T-helper 22 cell (primary cell): ENCODE results near the gene PCDHGA6.
"Not testable (repeated sequence)": the region's sequence is repeated elsewhere in the genome, so short reads cannot be mapped to it uniquely, and the experiment has no call there.

Experiments used
- DNase-seq: peaks from one replicate; pipeline ENCODE4 v3.0.0-alpha.2; 2020; ENCODE audit warnings: low read depth

PCDHGA6 gene

DNA sequence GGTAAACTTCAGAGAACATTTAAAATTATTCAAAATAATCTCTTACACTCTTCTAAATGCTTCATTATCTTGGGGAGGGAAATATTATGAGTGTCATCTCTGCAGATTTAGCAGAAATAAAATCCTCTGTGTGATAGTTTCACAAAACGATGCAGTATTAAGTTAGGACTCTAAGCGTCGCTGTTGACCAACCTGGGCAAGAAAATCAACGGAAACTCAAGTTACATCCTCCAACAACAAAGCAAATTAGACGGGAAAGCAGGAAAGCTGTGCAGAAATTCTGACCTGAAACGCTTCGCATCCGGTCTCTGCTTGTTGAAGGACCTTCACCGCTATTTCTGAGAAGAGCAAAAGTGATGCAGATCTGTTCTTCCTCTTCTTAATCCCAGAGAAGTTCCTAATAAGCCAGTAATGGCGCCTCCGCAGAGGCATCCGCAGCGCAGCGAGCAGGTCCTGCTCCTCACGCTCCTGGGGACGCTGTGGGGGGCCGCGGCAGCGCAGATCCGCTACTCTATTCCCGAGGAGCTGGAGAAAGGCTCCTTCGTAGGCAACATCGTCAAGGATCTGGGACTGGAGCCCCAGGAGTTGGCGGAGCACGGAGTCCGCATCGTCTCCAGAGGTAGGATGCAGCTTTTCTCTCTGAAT lies at the start of gene PCDHGA6:
PCDHGA6 (plus strand) TSS at position 219 of the 645 bp plus-strand sequence; CDS start at position 412, 193 bp downstream.
- no peak for DNase-seq

DNA sequence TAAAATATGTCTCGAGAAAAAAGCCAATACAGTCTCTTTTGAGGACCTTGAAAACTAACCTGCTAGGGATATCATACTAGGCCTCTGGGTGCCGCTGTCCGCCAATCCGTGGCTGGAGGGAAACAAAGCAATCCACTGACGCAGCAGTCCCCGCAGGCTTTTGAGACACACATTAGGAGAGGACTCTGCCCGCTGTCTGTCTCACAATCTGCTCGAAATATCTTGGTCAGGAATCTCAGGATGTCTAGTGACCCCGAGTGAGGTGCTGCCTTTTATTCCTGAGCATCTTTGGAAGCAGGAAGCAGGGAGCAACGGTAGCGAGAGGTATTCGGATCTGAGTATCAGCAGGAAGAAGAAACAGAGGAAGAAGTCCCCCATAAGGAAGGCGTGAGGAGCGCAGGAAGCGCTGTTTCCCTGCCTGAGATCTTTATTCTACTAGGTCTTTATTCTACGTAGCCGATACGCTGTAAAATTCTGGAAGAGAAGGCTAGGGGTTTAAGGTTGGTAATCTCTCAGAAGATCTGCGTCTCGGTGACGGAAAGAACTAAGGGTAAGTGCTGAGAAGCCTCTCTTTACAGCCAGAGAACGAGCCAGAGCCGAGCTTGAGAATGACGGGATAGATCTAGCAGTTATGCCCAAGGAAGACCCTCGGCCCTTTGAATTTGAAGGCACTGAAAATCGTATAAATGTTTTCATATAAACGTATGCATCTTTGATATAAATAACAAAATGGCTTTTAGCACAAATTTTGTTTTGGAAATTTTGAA lies 47.4 kb upstream of the PCDHGA6 start:
- peak; percentile 42 for DNase-seq

DNA sequence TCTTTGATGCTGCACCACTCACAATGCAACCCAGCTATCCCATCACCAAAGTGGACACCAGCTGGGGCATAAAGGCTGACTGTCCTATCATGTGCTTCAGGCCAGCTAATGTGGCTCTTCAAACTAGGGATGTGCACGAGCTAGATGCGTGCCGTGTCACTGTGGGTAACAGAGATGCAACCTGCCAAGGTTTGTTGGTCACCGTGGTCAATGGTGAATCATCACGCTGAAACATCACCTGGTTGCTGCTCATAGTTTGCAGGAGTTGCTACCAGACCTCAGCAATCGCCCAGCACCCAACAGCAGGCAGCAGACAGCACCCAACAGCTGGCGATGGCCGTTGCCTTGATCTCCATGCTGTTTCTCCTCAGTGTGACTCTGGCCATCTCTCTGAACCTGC lies 45.5 kb upstream of the PCDHGA6 start:
- DNase-seq = no peak

DNA sequence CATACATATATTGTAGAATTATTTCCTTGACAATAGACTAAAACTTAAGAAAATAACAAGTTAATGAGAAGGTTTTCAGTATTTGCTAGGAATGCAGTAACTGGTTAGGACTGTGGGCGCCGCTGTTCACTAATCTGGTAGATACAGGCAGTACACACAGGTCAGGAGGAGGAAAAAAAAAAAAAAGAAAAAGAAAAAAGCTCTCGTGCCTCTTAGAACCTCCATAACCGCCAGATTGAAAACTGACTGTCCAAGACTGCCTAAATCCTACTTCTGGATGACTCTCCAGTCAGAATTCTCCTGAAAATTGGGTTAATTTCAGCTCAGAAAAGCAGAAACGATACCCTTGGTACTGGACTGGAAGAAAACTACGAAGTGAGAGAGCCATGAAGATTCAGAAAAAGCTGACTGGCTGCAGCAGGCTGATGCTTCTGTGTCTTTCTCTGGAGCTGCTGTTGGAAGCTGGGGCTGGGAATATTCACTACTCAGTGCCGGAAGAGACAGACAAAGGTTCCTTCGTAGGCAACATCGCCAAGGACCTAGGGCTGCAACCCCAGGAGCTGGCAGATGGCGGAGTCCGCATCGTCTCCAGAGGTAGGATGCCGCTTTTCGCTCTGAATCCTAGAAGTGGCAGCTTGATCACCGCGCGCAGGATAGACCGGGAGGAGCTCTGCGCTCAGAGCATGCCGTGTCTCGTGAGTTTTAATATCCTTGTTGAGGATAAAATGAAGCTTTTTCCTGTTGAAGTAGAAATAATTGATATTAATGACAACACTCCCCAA lies 43.2 kb upstream of the PCDHGA6 start, which contains the start of gene PCDHGA1:
PCDHGA1 (plus strand) TSS at position 216 of the 782 bp plus-strand sequence.
- DNase-seq = no peak

DNA sequence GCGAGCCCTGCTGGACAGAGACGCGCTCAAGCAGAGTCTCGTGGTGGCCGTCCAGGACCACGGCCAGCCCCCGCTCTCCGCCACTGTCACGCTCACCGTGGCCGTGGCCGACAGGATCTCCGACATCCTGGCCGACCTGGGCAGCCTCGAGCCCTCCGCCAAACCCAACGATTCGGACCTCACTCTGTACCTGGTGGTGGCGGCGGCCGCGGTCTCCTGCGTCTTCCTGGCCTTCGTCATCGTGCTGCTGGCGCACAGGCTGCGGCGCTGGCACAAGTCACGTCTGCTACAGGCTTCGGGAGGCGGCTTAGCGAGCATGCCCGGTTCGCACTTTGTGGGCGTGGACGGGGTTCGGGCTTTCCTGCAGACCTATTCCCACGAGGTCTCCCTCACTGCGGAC lies 41.1 kb upstream of the PCDHGA6 start:
- DNase-seq = not testable (repeated sequence)

DNA sequence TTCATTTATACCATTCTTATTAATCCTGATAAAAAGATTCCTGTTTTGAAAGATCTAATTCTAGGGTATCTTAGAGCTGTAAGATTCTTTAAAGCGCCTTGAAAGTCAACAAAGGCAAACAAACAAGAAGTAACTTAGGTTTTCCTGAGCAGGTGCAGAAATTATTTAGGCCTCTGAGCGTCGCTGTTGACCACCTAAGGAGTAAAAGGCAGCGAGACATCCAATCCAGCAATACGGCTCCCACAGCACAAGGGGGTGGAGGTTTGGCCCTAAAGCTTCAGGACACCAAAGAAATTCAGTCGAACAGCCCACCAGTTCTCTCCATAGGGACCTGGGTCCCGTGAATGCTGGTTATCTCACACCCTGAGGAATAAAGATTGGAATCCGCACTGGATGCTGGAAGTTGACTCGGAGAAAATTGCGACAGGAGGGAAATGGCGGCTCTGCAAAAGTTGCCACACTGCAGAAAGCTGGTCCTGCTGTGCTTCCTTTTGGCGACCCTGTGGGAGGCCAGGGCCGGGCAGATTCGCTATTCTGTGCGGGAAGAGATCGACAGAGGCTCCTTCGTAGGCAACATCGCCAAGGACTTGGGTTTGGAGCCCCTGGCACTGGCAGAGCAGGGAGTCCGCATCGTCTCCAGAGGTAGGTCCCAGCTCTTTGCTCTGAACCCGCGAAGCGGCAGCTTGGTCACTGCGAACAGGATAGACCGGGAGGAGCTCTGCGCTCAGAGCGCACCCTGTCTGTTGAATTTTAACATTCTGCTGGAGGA lies 35.0 kb upstream of the PCDHGA6 start, which contains the start of gene PCDHGA2:
PCDHGA2 (plus strand) TSS at position 223 of the 769 bp plus-strand sequence.
- no peak for DNase-seq

DNA sequence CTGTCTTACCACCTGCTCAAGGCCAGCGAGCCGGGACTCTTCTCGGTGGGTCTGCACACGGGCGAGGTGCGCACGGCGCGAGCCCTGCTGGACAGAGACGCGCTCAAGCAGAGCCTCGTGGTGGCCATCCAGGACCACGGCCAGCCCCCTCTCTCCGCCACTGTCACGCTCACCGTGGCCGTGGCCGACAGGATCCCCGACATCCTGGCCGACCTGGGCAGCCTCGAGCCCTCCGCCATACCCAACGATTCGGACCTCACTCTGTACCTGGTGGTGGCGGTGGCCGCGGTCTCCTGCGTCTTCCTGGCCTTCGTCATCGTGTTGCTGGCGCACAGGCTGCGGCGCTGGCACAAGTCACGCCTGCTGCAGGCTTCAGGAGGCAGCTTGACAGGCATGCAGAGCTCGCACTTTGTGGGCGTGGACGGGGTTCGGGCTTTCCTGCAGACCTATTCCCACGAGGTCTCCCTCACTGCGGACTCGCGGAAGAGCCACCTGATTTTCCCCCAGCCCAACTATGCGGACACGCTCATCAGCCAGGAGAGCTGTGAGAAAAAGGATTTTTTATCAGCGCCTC lies 32.8 kb upstream of the PCDHGA6 start:
- DNase-seq = not testable (repeated sequence)

DNA sequence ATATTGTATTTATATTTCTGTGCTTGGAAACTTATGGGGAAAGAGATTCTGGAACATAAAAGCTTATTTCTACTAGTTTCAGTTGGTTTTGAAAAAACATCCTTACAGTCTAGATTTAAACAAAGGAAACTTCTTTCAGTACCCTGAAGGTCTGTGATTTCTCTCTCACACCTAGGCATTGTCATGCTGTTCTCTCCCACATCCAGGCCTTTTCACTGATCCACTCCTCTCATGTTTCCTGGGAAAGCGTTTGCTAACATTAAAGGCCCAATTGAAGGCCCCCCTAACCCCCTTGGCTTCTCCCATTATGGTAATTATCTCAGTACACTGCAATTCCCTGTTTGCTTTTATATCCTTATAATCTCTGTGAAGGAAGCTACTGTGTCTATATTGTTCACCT lies 30.9 kb upstream of the PCDHGA6 start:
- DNase-seq = no peak

DNA sequence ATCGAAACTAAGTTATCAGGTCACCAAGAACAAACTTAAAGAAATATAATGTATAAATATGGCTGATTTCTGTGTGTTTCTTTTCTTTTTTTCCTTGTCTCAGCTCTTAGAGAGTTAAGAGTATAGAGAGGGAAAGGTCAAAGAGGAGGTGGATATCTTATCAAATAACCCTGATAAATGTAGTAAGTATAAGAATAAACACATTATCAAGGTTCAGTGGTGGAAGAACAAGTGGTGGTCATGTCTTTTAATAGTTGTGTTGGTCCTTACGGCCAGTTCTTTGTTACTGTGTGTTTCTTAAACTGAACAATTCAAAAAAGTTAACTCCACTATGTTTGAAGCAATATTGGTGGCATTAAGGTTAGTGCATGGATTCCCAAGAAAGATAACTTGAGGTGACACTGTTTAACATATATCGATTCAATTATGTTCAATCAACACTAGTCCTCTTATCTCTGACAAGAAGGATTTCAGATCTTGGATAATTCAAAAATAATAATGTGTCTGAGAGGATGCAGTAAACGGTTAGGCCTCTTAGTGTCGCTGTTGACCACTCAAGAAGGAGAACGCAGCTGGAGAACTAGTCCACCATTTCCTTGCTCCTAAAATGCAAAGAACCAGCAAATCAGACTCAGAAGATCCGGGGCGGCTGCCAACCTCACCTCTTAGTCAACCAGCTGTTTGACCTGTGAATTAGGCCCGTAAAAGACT lies 30.3 kb upstream of the PCDHGA6 start, which contains the start of gene PCDHGA3:
PCDHGA3 (plus strand) TSS at position 588 of the 711 bp plus-strand sequence. CDS start 205 bp downstream, outside the sequence.
- no peak for DNase-seq

DNA sequence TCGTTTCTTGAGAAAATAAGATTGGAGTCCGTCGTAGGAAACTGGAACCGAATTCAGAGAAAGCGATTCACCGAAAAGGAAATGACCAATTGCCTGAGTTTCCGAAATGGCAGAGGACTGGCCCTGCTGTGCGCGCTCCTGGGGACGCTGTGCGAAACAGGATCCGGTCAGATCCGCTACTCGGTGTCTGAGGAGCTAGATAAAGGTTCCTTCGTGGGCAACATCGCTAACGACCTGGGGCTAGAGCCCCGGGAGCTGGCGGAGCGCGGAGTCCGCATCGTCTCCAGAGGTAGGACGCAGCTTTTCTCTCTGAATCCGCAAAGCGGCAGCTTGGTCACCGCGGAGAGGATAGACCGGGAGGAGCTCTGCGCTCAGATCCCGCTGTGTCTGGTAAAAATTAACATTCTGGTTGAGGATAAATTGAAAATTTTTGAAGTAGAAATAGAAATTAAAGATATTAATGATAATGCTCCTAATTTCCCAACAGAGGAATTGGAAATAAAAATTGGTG lies 29.7 kb upstream of the PCDHGA6 start:
- DNase-seq = no peak

DNA sequence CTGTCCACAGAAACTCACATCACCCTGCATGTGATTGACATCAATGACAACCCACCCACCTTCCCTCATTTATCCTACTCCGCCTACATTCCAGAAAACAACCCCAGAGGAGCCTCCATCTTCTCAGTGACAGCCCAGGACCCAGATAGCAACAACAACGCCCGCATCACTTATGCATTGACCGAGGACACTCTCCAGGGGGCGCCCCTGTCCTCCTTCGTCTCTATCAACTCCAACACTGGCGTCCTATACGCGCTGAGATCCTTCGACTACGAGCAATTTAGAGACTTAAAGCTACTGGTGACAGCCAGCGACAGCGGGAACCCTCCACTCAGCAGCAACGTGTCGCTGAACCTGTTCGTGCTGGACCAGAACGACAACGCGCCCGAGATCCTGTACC lies 28.4 kb upstream of the PCDHGA6 start:
- DNase-seq = no peak

DNA sequence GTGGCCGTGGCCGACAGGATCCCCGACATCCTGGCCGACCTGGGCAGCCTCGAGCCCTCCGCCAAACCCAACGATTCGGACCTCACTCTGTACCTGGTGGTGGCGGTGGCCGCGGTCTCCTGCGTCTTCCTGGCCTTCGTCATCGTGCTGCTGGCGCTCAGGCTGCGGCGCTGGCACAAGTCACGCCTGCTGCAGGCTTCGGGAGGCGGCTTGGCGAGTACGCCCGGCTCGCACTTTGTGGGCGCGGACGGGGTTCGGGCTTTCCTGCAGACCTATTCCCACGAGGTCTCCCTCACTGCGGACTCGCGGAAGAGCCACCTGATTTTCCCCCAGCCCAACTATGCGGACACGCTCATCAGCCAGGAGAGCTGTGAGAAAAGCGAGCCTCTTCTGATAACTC lies 27.7 kb upstream of the PCDHGA6 start:
- not testable (repeated sequence) for DNase-seq

DNA sequence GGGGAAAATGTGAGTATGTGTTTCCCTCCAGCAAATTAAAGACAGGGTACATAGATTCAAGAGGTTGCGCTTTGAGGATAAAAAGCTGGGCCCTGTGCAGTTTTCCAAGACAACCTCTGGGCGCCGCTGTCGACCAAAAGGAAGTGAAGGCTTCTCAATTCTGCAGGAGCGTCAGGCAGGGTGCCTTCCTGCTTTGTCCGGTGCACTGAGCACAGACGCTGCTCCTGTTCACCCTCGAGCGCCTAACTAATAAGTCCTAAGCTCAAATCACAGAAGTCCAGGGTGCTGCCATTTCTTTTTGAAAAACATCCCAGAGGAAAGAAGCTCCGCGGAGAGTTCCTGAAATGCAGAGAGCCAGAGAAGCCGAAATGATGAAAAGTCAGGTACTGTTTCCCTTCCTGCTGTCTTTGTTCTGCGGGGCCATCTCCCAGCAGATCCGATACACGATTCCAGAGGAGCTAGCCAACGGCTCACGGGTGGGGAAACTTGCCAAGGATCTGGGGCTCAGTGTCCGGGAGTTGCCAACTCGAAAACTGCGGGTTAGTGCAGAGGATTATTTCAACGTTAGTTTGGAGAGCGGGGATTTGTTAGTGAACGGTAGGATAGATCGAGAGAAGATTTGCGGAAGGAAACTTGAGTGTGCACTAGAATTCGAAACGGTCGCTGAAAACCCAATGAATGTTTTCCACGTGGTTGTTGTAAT lies 23.6 kb upstream of the PCDHGA6 start, which contains the start of gene PCDHGB1:
PCDHGB1 (plus strand) TSS at position 183 of the 703 bp plus-strand sequence; CDS start at position 345, 162 bp downstream.
- no peak for DNase-seq

DNA sequence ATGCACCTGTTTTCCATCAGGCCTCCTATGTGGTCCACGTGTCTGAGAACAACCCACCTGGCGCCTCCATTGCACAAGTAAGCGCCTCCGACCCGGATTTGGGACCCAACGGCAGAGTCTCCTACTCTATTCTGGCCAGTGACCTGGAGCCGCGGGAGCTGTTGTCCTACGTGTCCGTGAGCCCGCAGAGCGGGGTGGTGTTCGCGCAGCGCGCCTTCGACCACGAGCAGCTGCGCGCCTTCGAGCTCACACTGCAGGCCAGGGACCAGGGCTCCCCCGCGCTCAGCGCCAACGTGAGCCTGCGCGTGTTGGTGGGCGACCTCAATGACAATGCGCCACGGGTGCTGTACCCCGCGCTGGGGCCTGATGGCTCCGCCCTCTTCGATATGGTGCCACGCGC lies 22.1 kb upstream of the PCDHGA6 start:
- no peak for DNase-seq

DNA sequence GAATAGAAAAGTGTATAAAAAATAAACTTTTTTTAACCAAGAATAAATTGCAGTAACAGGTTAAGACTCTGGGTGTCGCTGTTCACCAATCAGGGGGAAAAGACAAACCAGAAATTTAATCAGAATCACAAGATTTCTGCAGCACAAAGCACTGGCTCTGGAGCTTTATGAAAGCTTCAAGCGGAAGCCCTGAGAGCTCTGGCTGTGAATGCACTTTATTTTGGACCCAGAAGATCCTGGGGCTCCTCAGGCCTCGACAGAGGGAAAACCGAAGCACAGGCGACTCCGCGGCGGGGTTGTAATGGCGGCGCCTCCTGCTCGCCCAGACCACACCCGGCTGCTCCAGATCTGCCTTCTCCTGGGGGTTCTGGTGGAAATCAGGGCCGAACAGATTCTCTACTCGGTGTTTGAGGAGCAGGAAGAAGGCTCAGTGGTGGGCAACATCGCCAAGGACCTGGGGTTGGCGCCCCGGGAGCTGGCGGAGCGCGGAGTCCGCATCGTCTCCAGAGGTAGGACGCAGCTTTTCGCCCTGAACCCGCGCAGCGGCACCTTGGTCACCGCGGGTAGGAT lies 18.7 kb upstream of the PCDHGA6 start, which contains the start of gene PCDHGA4:
PCDHGA4 (plus strand) TSS at position 122 of the 570 bp plus-strand sequence; CDS start at position 209, 87 bp downstream.
- DNase-seq = no peak

DNA sequence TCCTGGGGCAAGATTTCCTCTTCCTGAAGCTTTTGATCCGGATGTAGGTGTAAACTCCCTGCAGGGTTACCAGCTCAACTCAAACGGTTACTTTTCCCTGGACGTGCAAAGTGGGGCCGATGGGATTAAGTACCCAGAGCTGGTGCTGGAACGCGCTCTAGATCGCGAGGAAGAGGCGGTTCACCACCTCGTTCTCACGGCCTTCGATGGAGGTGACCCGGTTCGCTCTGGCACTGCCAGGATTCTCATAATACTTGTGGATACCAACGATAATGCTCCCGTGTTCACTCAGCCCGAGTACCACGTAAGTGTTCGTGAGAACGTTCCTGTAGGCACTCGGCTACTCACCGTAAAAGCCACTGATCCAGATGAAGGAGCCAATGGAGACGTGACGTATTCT lies 18.1 kb upstream of the PCDHGA6 start:
- DNase-seq = no peak

DNA sequence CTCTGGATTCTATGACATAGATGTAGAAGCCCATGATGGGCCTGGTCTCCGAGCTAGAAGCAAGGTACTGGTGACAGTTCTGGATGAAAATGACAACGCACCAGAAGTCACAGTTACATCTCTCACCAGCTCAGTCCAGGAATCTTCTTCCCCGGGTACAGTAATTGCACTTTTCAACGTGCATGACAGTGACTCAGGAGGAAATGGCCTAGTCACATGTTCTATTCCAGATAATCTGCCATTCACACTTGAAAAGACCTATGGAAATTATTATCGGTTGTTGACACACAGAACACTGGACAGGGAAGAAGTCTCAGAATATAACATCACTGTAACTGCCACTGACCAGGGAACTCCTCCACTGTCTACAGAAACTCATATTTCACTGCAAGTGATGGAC lies 17.6 kb upstream of the PCDHGA6 start:
- DNase-seq = no peak

DNA sequence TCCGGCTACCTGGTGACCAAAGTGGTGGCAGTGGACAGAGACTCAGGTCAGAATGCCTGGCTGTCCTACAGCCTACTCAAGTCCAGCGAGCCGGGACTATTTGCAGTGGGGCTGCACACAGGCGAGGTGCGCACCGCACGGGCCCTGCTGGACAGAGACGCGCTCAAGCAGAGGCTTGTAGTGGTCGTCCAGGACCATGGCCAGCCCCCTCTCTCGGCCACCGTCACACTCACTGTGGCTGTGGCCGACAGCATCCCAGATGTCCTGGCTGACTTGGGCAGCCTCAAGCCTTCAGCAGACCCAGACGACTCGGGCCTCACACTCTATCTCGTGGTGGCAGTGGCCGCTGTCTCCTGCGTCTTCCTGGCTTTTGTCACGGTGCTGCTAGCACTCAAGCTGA lies 16.7 kb upstream of the PCDHGA6 start:
- DNase-seq = no peak

DNA sequence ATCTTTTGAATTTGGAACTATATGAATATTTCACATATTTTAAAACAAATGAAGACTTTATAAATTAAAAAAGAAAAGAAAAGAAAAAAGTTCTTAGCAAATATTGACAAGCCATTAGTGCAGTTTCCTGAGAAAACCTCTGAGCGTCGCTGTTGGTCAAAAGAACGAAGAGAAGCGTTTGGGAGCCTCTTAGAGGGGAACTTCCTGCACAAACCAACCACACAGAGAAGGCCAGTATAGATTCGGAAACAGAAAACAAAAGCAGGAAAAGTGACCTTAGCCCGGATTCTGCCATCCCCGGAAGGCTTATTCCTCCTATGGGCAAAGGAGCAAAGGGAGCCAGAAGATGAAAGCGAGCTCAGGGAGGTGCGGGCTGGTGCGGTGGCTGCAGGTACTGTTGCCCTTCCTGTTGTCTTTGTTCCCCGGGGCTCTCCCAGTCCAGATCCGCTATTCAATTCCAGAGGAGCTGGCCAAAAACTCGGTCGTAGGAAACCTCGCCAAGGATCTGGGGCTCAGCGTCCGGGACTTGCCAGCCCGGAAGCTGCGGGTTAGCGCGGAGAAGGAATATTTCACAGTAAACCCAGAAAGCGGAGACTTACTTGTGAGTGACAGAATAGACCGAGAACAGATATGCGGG lies 13.8 kb upstream of the PCDHGA6 start, which contains the start of gene PCDHGB2:
PCDHGB2 (plus strand) TSS at position 205 of the 637 bp plus-strand sequence; CDS start at position 347, 142 bp downstream.
- DNase-seq = no peak
